ENCODE data around the gene LCP2. TPM values are rescaled to one million over a fixed set of nuclear protein-coding genes. Genes with fewer than 3 reads are reported as not detected.
A peak's percentile ranks its signal among the peaks of the same experiment; 100 is the strongest.

LCP2 gene
- total RNA-seq, 2 donors from 2014 or later, result 282 to 360 TPM

GRCh38 chr5:170286386-170286925 is 11.1 kb downstream of the LCP2 start:
- H3K36me3 Mint-ChIP-seq, result peaks cover 95% of the 10 kb centered on the region
- H3K9me3 Mint-ChIP-seq, result peaks cover 6% of the 10 kb centered on the region
- DNase-seq (ENCODE audit: low spot score), result no peak
- H3K27ac Mint-ChIP-seq, result peak overlapping the region; percentile 96 to 99
- H3K4me3 Mint-ChIP-seq, result peak overlapping the region; percentile 96
- peaks cover 90 to 98% of the 10 kb centered on the region in 2 donors for H3K4me1 Mint-ChIP-seq (ENCODE audit: low read depth in 2 of 2)
- H3K27me3 Mint-ChIP-seq, result no peaks in the 10 kb centered on the region
- no peak for ATAC-seq

- Mint-ChIP-seq H3K4me1 (ENCODE audit: low read depth in 2 of 2) (peaks cover 84 to 96% of the 10 kb centered on the region in 2 donors), H3K27ac (peak overlapping the region; percentile 96 to 99), H3K4me3 (peak overlapping the region; percentile 96), H3K36me3 (peaks cover 83% of the 10 kb centered on the region), H3K27me3 (no peaks in the 10 kb centered on the region), H3K9me3 (no peaks in the 10 kb centered on the region)
- DNase-seq (ENCODE audit: low spot score) (no peak), ATAC-seq (no peak)
Measured at GRCh38 chr5:170285181-170285580, 12.4 kb downstream of the LCP2 start.

GRCh38 chr5:170284231-170284630 is 13.3 kb downstream of the LCP2 start:
- H3K4me3 Mint-ChIP-seq, result peak overlapping the region; percentile 96
- DNase-seq (ENCODE audit: low spot score) (no peak), ATAC-seq (no peak)
- peaks cover 79% of the 10 kb centered on the region for H3K36me3 Mint-ChIP-seq
- H3K4me1 Mint-ChIP-seq (ENCODE audit: low read depth in 2 of 2), result peaks cover 84 to 96% of the 10 kb centered on the region in 2 donors
- H3K27me3 Mint-ChIP-seq, result no peaks in the 10 kb centered on the region
- peak overlapping the region; percentile 96 to 99 for H3K27ac Mint-ChIP-seq
- no peaks in the 10 kb centered on the region for H3K9me3 Mint-ChIP-seq

GRCh38 chr5:170283296-170283695 is 14.3 kb downstream of the LCP2 start:
- peak overlapping the region; percentile 73 for H3K4me3 Mint-ChIP-seq
- peak overlapping the region; percentile 96 to 99 for H3K27ac Mint-ChIP-seq
- H3K36me3 Mint-ChIP-seq, result peaks cover 70% of the 10 kb centered on the region
- DNase-seq (ENCODE audit: low spot score) (no peak), ATAC-seq (no peak)
- no peaks in the 10 kb centered on the region for H3K9me3 Mint-ChIP-seq
- H3K4me1 Mint-ChIP-seq (ENCODE audit: low read depth in 2 of 2), result peaks cover 82 to 96% of the 10 kb centered on the region in 2 donors
- H3K27me3 Mint-ChIP-seq, result no peaks in the 10 kb centered on the region

- ATAC-seq (no peak), DNase-seq (ENCODE audit: low spot score) (no peak)
- peak overlapping the region; percentile 82 for H3K4me3 Mint-ChIP-seq
- peaks cover 44% of the 10 kb centered on the region for H3K36me3 Mint-ChIP-seq
- H3K27ac Mint-ChIP-seq, result peak overlapping the region; percentile 88 to 99
- H3K9me3 Mint-ChIP-seq, result no peaks in the 10 kb centered on the region
- peaks cover 86 to 96% of the 10 kb centered on the region in 2 donors for H3K4me1 Mint-ChIP-seq (ENCODE audit: low read depth in 2 of 2)
- H3K27me3 Mint-ChIP-seq, result no peaks in the 10 kb centered on the region
Measured at GRCh38 chr5:170280011-170280493, 17.5 kb downstream of the LCP2 start.

GRCh38 chr5:170279459-170279817 is 18.1 kb downstream of the LCP2 start:
- no peaks in the 10 kb centered on the region for H3K27me3 Mint-ChIP-seq
- H3K4me3 Mint-ChIP-seq, result peak overlapping the region; percentile 82
- ATAC-seq, result no peak

GRCh38 chr5:170278611-170279458 is 18.7 kb downstream of the LCP2 start:
- ATAC-seq (peak; percentile 92 to 93), DNase-seq (ENCODE audit: low spot score) (peak; percentile 91)
- Mint-ChIP-seq H3K36me3 (peaks cover 31% of the 10 kb centered on the region), H3K4me1 (ENCODE audit: low read depth in 2 of 2) (peaks cover 86 to 93% of the 10 kb centered on the region in 2 donors), H3K4me3 (peak overlapping the region; percentile 82), H3K27me3 (no peaks in the 10 kb centered on the region), H3K9me3 (no peaks in the 10 kb centered on the region), H3K27ac (peak overlapping the region; percentile 88 to 99)

More at GRCh38 chr5:170279459-170279817, 18.1 kb downstream of the LCP2 start:
- peaks cover 37% of the 10 kb centered on the region for H3K36me3 Mint-ChIP-seq
- peaks cover 84 to 93% of the 10 kb centered on the region in 2 donors for H3K4me1 Mint-ChIP-seq (ENCODE audit: low read depth in 2 of 2)
- H3K9me3 Mint-ChIP-seq, result no peaks in the 10 kb centered on the region
- no peak for DNase-seq (ENCODE audit: low spot score)
- H3K27ac Mint-ChIP-seq, result peak overlapping the region; percentile 88 to 99

GRCh38 chr5:170277867-170278281 is 19.7 kb downstream of the LCP2 start:
- Mint-ChIP-seq H3K9me3 (no peaks in the 10 kb centered on the region), H3K27me3 (no peaks in the 10 kb centered on the region), H3K4me1 (ENCODE audit: low read depth in 2 of 2) (peaks cover 79 to 83% of the 10 kb centered on the region in 2 donors), H3K36me3 (peaks cover 30% of the 10 kb centered on the region), H3K27ac (peak overlapping the region; percentile 88 to 99), H3K4me3 (peak overlapping the region; percentile 90)
- DNase-seq (ENCODE audit: low spot score), result no peak
- ATAC-seq, result no peak

- DNase-seq (ENCODE audit: low spot score), result no peak
- ATAC-seq, result no peak
- Mint-ChIP-seq H3K27ac (peak overlapping the region; percentile 88 to 99), H3K9me3 (no peaks in the 10 kb centered on the region), H3K27me3 (no peaks in the 10 kb centered on the region), H3K36me3 (peaks cover 32% of the 10 kb centered on the region), H3K4me3 (peak overlapping the region; percentile 72), H3K4me1 (ENCODE audit: low read depth in 2 of 2) (peaks cover 73 to 79% of the 10 kb centered on the region in 2 donors)
Measured at GRCh38 chr5:170276140-170276539, 21.4 kb downstream of the LCP2 start.

- peak overlapping the region; percentile 72 for H3K4me3 Mint-ChIP-seq
Measured at GRCh38 chr5:170275376-170275994, 22.1 kb downstream of the LCP2 start.

GRCh38 chr5:170273968-170274710 is 23.4 kb downstream of the LCP2 start:
- Mint-ChIP-seq H3K9me3 (no peaks in the 10 kb centered on the region), H3K4me3 (peak overlapping the region; percentile 75), H3K36me3 (peaks cover 44% of the 10 kb centered on the region), H3K27me3 (no peaks in the 10 kb centered on the region), H3K27ac (peak overlapping the region; percentile 88 to 99), H3K4me1 (ENCODE audit: low read depth in 2 of 2) (peaks cover 77 to 81% of the 10 kb centered on the region in 2 donors)
- ATAC-seq (no peak), DNase-seq (ENCODE audit: low spot score) (no peak)

More at GRCh38 chr5:170275376-170275994, 22.1 kb downstream of the LCP2 start:
- Mint-ChIP-seq H3K27ac (peak overlapping the region; percentile 88 to 99), H3K9me3 (no peaks in the 10 kb centered on the region), H3K4me1 (ENCODE audit: low read depth in 2 of 2) (peaks cover 77 to 81% of the 10 kb centered on the region in 2 donors), H3K27me3 (no peaks in the 10 kb centered on the region), H3K36me3 (peaks cover 38% of the 10 kb centered on the region)
- DNase-seq (ENCODE audit: low spot score) (no peak), ATAC-seq (no peak)

- H3K27me3 Mint-ChIP-seq, result no peaks in the 10 kb centered on the region
- H3K27ac Mint-ChIP-seq, result peak overlapping the region; percentile 88 to 90
- ATAC-seq (peak in 1 of 2 donors; percentile 45), DNase-seq (ENCODE audit: low spot score) (peak; percentile 28)
- H3K4me1 Mint-ChIP-seq (ENCODE audit: low read depth in 2 of 2), result peaks cover 73 to 74% of the 10 kb centered on the region in 2 donors
- no peaks in the 10 kb centered on the region for H3K9me3 Mint-ChIP-seq
- H3K4me3 Mint-ChIP-seq, result peak overlapping the region; percentile 82
- peaks cover 60% of the 10 kb centered on the region for H3K36me3 Mint-ChIP-seq
Measured at GRCh38 chr5:170270293-170271069, 27.1 kb downstream of the LCP2 start.
